Activated CD4-positive, alpha-beta T cell treated with anti-CD3 and anti-CD28 coated beads, Interleukin-2, amount 50 U/mL, for 4 hours (primary cell): ENCODE data around the gene INKA2.

Experiments used
- DNase-seq, 2 experiments: peaks; one replicate each; pipeline ENCODE4 v3.0.0-alpha.2; 2020

INKA2 gene

GRCh38 chr1:111732718-111733117 is 6.5 kb downstream of the INKA2 start:
- no peak for DNase-seq

- DNase-seq, result no peak
Observed at GRCh38 chr1:111731956-111732355, 7.2 kb downstream of the INKA2 start.

- no peak for DNase-seq
Observed at GRCh38 chr1:111730706-111731105, 8.5 kb downstream of the INKA2 start.

- DNase-seq, result no peak
Observed at GRCh38 chr1:111729946-111730681, 9.1 kb downstream of the INKA2 start.

- no peak for DNase-seq
Observed at GRCh38 chr1:111729271-111729921, 9.8 kb downstream of the INKA2 start.

GRCh38 chr1:111727056-111727455 is 12.1 kb downstream of the INKA2 start:
- DNase-seq, result no peak

GRCh38 chr1:111725192-111725591 is 14.0 kb downstream of the INKA2 start:
- no peak for DNase-seq

- DNase-seq, result no peak
Observed at GRCh38 chr1:111723871-111724270, 15.3 kb downstream of the INKA2 start.

GRCh38 chr1:111723091-111723806 is 15.9 kb downstream of the INKA2 start:
- DNase-seq, result no peak

GRCh38 chr1:111720977-111721786 is 18.0 kb downstream of the INKA2 start:
- no peak for DNase-seq

- no peak for DNase-seq
Observed at GRCh38 chr1:111720274-111720976, 18.8 kb downstream of the INKA2 start.

- no peak for DNase-seq
Observed at GRCh38 chr1:111719674-111720132, 19.5 kb downstream of the INKA2 start.

- DNase-seq, result no peak
Observed at GRCh38 chr1:111719135-111719534, 20.1 kb downstream of the INKA2 start.

GRCh38 chr1:111717450-111717849 is 21.7 kb downstream of the INKA2 start:
- no peak for DNase-seq

- no peak for DNase-seq
Observed at GRCh38 chr1:111716333-111716732, 22.9 kb downstream of the INKA2 start.

- DNase-seq, result no peak
Observed at GRCh38 chr1:111709986-111710385, 29.2 kb downstream of the INKA2 start.

- DNase-seq, result no peak
Observed at GRCh38 chr1:111707906-111708305, 31.3 kb downstream of the INKA2 start.

- DNase-seq, result no peak
Observed at GRCh38 chr1:111706921-111707320, 32.3 kb downstream of the INKA2 start.

- no peak for DNase-seq
Observed at GRCh38 chr1:111705841-111706240, 33.4 kb downstream of the INKA2 start.

GRCh38 chr1:111704776-111705175 is 34.4 kb downstream of the INKA2 start:
- DNase-seq, result no peak

- DNase-seq, result no peak
Observed at GRCh38 chr1:111704240-111704639, 35.0 kb downstream of the INKA2 start.

- no peak for DNase-seq
Observed at GRCh38 chr1:111702504-111703050, 36.6 kb downstream of the INKA2 start.
